GM19463 (cell line): Measurements from ENCODE around the gene COX10.
"Not testable (repeated sequence)": the region's sequence is repeated elsewhere in the genome, so short reads cannot be mapped to it uniquely, and the experiment has no call there.

Experiments used
- ATAC-seq: cut with Tn5 transposase; IDR thresholded peaks from one replicate; pipeline ENCODE4 v1.9.1; 2021; ENCODE audit warnings: mild to moderate bottlenecking, moderate library complexity; ENCODE audit not compliant: unreplicated experiment

COX10 gene

GRCh38 chr17:14069251-14070021 lies at the start of gene COX10:
TSS of gene COX10 (plus strand) at chr17:14069504. CDS start at chr17:14069606, 102 bp downstream.
- peak; percentile 100 for ATAC-seq

- not testable (repeated sequence) for ATAC-seq
These were observed 47.5 kb upstream of the COX10 start for GRCh38 chr17:14021651-14022294.

- not testable (repeated sequence) for ATAC-seq
These were observed 39.5 kb upstream of the COX10 start for GRCh38 chr17:14029755-14030154.

- no peak for ATAC-seq
These were observed 37.1 kb upstream of the COX10 start for GRCh38 chr17:14032234-14032633.

- ATAC-seq = no peak
These were observed 36.1 kb upstream of the COX10 start for GRCh38 chr17:14033166-14033565.

DNA sequence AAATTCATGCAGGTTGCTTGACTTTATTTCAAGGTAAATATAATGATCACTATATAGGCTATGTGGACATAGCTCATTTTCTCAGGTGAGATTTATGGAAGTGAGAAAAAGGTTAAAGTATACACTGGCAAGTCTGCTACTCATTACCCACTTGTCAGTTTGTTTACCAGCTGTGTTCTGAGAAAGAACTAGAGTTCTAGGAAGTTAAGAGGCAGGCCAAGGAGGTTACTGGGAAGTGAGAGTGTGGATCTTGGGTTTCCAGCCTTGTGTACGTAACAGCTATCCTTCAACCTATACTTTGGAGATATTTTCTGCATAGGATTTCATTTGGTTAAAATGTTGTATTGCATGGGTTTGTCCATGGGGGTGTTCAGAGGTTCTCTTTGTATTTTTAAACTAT lies 31.9 kb upstream of the COX10 start:
- no peak for ATAC-seq

GRCh38 chr17:14038206-14038605 lies 31.1 kb upstream of the COX10 start:
- no peak for ATAC-seq

DNA sequence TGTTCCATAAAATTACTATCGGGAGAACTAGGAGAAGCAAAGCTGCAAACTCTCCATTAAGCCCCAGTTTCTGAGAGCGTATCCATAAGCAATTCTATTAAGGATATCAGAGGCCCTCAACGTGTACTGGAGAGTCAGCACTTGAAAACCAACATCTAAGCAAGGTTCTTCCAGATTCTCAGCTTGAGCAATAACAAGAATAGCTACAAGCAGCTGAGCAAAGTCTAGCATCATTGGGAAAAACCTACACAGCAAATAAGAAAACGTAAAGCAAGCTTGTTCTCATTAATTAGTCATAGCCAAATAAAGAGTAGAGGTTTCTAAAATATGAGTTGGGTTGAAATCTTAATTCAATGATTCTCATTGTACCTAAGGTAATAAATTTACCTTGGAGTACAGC lies 26.9 kb upstream of the COX10 start:
- no peak for ATAC-seq

GRCh38 chr17:14044702-14045101 lies 24.6 kb upstream of the COX10 start:
- no peak for ATAC-seq

- no peak for ATAC-seq
These were observed 22.3 kb upstream of the COX10 start for GRCh38 chr17:14046978-14047377.

DNA sequence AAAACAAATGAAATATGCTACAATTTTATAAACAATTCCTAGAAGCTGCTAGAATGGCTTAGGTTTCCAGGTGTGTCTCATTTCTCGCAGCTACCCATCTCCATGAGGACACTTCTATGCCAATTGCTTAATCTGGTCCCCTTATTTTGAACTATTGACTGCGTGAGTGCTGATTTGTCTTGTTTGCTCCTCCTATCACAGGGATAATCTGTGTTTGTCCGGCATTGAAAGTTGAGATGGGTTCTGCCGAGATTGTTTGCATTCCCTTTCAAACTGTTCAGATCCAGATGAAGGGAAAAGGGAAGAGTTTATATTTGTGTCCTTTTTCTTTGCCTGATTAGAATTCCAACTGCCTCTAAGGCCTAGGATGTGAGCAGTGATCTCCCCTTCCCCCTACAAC lies 21.7 kb upstream of the COX10 start:
- ATAC-seq = no peak

- no peak for ATAC-seq
These were observed 21.1 kb upstream of the COX10 start for GRCh38 chr17:14048169-14048568.

- no peak for ATAC-seq
These were observed 18.7 kb upstream of the COX10 start for GRCh38 chr17:14050616-14051015.

GRCh38 chr17:14051692-14052091 lies 17.6 kb upstream of the COX10 start:
- ATAC-seq = no peak

GRCh38 chr17:14052886-14053615 lies 16.3 kb upstream of the COX10 start:
- ATAC-seq = no peak

- ATAC-seq = no peak
These were observed 11.7 kb upstream of the COX10 start for GRCh38 chr17:14057591-14057990.

GRCh38 chr17:14058051-14058450 lies 11.3 kb upstream of the COX10 start:
- no peak for ATAC-seq

- no peak for ATAC-seq
These were observed 8.6 kb upstream of the COX10 start for GRCh38 chr17:14060706-14061105.

DNA sequence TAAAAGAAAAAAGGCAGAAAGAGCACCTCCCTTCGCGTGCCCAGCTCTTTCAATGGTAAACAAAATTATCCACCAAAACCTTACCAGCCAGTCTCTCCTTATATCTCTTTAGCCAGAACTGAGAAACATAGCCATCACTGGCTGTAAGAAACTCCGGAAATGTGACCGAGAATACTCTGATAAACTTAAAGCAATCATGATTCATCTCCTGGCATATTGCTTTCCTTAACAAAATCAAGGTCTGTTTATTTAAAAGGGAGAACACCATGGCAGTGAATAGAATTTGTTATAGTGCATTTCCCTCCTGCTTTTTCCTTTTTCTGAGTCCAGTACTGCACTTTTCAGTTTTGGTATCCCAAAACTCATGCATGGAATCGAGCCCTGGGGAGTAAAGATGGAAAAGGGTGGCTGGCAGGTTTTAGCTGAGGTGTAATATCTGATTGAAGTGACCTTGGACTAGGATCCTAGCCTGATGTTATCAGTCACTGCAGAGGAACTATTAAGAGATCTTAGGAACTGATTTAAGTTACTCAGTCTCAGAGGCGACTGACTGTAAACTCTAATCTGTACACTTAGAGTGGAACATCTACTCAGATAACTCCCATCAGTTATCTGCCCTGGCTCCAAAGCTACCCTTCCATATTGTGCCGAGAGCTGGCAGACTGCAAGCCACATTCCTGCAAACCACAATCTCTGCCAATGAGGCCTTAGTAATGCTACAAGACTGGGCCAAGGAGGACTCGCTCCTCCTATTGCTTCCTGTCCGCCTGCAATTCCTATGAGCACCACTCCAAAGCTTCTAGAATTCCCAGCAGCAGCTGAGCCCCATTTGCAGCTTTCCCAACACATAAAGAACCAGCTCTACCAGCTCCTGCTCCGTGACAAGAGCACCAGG lies 7.4 kb upstream of the COX10 start:
- ATAC-seq = no peak

- ATAC-seq = no peak
These were observed 2.0 kb upstream of the COX10 start for GRCh38 chr17:14067347-14067746.
